Endothelial cell of umbilical vein (primary cell): Measurements from ENCODE around the gene SEMA6A. TPM values are rescaled to one million over a fixed set of nuclear protein-coding genes. Genes with fewer than 3 reads are reported as not detected.

Experiments used
- BruUV-seq: library from RNA; stranded (reverse); fragments of 400-500 nt; replicated peaks from 2 replicates; lab custom pipeline; 2021; lab: Mats Ljungman, UMichigan
- CTCF ChIA-PET: fragments of 300-600, 350-600 bp; sonication (Branson Sonifier 250); formaldehyde crosslinking; loops from one replicate; lab custom pipeline; 2021; ENCODE audit warnings: antibody characterized with exemption, inconsistent platforms; lab: Charles Lee
- POLR2A ChIA-PET: fragments of 300-600, 350-600 bp; sonication (Branson Sonifier 250); formaldehyde crosslinking; loops from one replicate; lab custom pipeline; 2021; ENCODE audit warnings: antibody characterized with exemption, inconsistent platforms; lab: Charles Lee
- DNase-seq: peaks from one replicate; pipeline ENCODE4 v3.0.0-alpha.2; 2011; ENCODE audit warnings: low read depth, low spot score
- FAIRE-seq: peaks from 2 replicates; lab custom pipeline; 2011; peaks lifted over from hg19 to GRCh38; lab: Jason Lieb, UNC
- H2AFZ ChIP-seq: 2 replicates; pipeline ENCODE4 v1.6.0; 2012; ENCODE audit warnings: low read depth, low read length, control low read depth, inconsistent platforms
- H3K27ac ChIP-seq: 2 replicates; pipeline ENCODE4 v1.5.1; 2011; ENCODE audit warnings: low read depth, mild to moderate bottlenecking, control low read depth, low read length, moderate library complexity; ENCODE audit not compliant: insufficient read depth
- H3K27me3 ChIP-seq, 2 experiments: 2 replicates each; pipeline versions ENCODE4 v1.6.0 to v1.6.1; 2011; ENCODE audit warnings: low read length in 2 of 2, mixed read lengths in 1 of 2; ENCODE audit not compliant: control insufficient read depth in 2 of 2, insufficient read depth in 2 of 2
- H3K36me3 ChIP-seq, 2 experiments: 2 replicates in 1 of 2; 3 replicates in 1 of 2; pipeline ENCODE4 v1.5.1; 2011; ENCODE audit warnings: low read length in 2 of 2, mild to moderate bottlenecking in 1 of 2, moderate library complexity in 1 of 2; ENCODE audit not compliant: control insufficient read depth in 2 of 2, insufficient read depth in 2 of 2; ENCODE audit errors: extremely low read depth in 1 of 2
- H3K4me1 ChIP-seq: 3 replicates; pipeline ENCODE4 v1.5.1; 2011; ENCODE audit warnings: mild to moderate bottlenecking, low read length; ENCODE audit not compliant: control insufficient read depth, insufficient read depth; ENCODE audit errors: extremely low read depth
- H3K4me2 ChIP-seq: 2 replicates; pipeline ENCODE4 v1.6.1; 2011; ENCODE audit warnings: low read length, control low read depth, mixed read lengths; ENCODE audit not compliant: insufficient read depth
- H3K4me3 ChIP-seq, 3 experiments: fragments of 200-600 bp in 1 of 3; sonication (generic), shearing (Covaris generic) in 1 of 3; replicated peaks in 1 of 3; 2 replicates each; pipeline ENCODE4 v1.5.1; 2011 to 2016; ENCODE audit warnings: control low read depth in 3 of 3, low read length in 3 of 3, mild to moderate bottlenecking in 2 of 3, inconsistent platforms in 1 of 3, low read depth in 1 of 3, moderate library complexity in 1 of 3; ENCODE audit not compliant: insufficient read depth in 1 of 3
- H3K79me2 ChIP-seq: 2 replicates; pipeline ENCODE4 v1.6.0; 2012; ENCODE audit warnings: low read length, inconsistent platforms; ENCODE audit not compliant: control insufficient read depth, insufficient read depth
- H3K9ac ChIP-seq: replicated peaks from 2 replicates; pipeline ENCODE3; 2011; ENCODE audit warnings: low read length, control low read depth; ENCODE audit not compliant: insufficient read depth; ENCODE audit errors: extremely low read depth
- H3K9me1 ChIP-seq: replicated peaks from 3 replicates; pipeline ENCODE4 v1.6.0; 2011; ENCODE audit warnings: mild to moderate bottlenecking, low read length; ENCODE audit not compliant: control insufficient read depth, insufficient read depth; ENCODE audit errors: extremely low read depth
- H3K9me3 ChIP-seq: replicated peaks from 2 replicates; pipeline ENCODE4 v1.5.1; 2012; ENCODE audit warnings: low read length, inconsistent platforms; ENCODE audit not compliant: control insufficient read depth, insufficient read depth
- H4K20me1 ChIP-seq: replicated peaks from 2 replicates; pipeline ENCODE3; 2011; ENCODE audit warnings: mild to moderate bottlenecking, low read length; ENCODE audit not compliant: control insufficient read depth, insufficient read depth; ENCODE audit errors: extremely low read depth
- CTCF ChIP-seq, 2 donors: IDR thresholded peaks; 1 replicate in 1 of 2; 2 replicates in 1 of 2; pipeline ENCODE4 v1.5.1; 2011; ENCODE audit warnings: low read length in 2 of 2, mild to moderate bottlenecking in 2 of 2, moderate library complexity in 2 of 2, control low read depth in 1 of 2, inconsistent platforms in 1 of 2, low read depth in 1 of 2; ENCODE audit not compliant: insufficient read depth in 1 of 2; ENCODE audit errors: extremely low read depth in 1 of 2
- EZH2 ChIP-seq: IDR thresholded peaks from 2 replicates; pipeline ENCODE4 v1.6.1; 2012; ENCODE audit warnings: borderline replicate concordance, low read depth, mild to moderate bottlenecking, moderate library complexity, low read length, inconsistent platforms; ENCODE audit not compliant: severe bottlenecking
- FOS ChIP-seq: IDR thresholded peaks from 2 replicates; pipeline ENCODE4 v1.6.1; 2011; ENCODE audit warnings: mild to moderate bottlenecking, low read length, moderate library complexity, borderline replicate concordance; ENCODE audit not compliant: insufficient read depth
- GATA2 ChIP-seq: IDR thresholded peaks from 2 replicates; pipeline ENCODE4 v1.7.0; 2011; ENCODE audit warnings: low read depth, mild to moderate bottlenecking, moderate library complexity, mixed read lengths, low read length; ENCODE audit not compliant: insufficient read length, insufficient read depth
- JUN ChIP-seq: IDR thresholded peaks from 2 replicates; pipeline ENCODE4 v1.6.1; 2011; ENCODE audit warnings: borderline replicate concordance, low read depth; ENCODE audit not compliant: insufficient read length, insufficient read depth
- MAX ChIP-seq: IDR thresholded peaks from 2 replicates; pipeline ENCODE4 v1.6.1; 2011; ENCODE audit not compliant: insufficient read depth, insufficient read length
- MYC ChIP-seq: IDR thresholded peaks from one replicate; pipeline ENCODE4 v1.6.1; 2011; ENCODE audit warnings: mild to moderate bottlenecking, low read depth, low read length
- POLR2A ChIP-seq: IDR thresholded peaks from 2 replicates; pipeline ENCODE4 v1.6.1; 2012; ENCODE audit warnings: low read depth, mild to moderate bottlenecking, control low read depth, low read length
- POLR2AphosphoS5 ChIP-seq: IDR thresholded peaks from 2 replicates; pipeline ENCODE4 v1.6.1; 2012; ENCODE audit warnings: low read depth, mild to moderate bottlenecking, control low read depth, low read length, moderate library complexity; ENCODE audit not compliant: insufficient read depth
- dilution Hi-C: fragments of 300-500 bp; cut with MboI; formaldehyde crosslinking; loops from one replicate; pipeline ENCODE4 v1.15.0; 2019; ENCODE audit warnings: low sequenced_read_pairs; ENCODE audit not compliant: extremely low pct_ligation_motif_present
- intact Hi-C: fragments of 100-400 bp; cut with micrococcal nuclease; formaldehyde crosslinking; loops from one replicate; pipeline ENCODE4 v1.10.0; 2022
- polyA plus RNA-seq, 4 experiments: library from polyadenylated mRNA; depleted of rRNA in 3 of 4; stranded (reverse) in 3 of 4; unstranded in 1 of 4; fragments of >200 nt; gene quantifications; 2 replicates each; pipeline versions ENCODE4 v1.2.1 to v1.2.3, GENCODE V29; 2011 to 2012; ENCODE audit warnings: missing spikeins in 1 of 4
- total RNA-seq: library from RNA; stranded (reverse); gene quantifications from 2 replicates; pipeline ENCODE4 v1.2.3, GENCODE V29; 2021

The SEMA6A gene
- total and polyA plus RNA-seq, 2 donors (not counting 3 experiments of a cell fraction or from before 2014, with no cell fraction given) = 0.43 to 1.5 TPM

- ChIA-PET POLR2A (no interaction called here), CTCF (no interaction called here)
- dilution Hi-C loops (no loop called here), intact Hi-C loops (no loop called here)
- Histone ChIP-seq H3K4me3 (no peak overlapping the region), H3K9ac (no peak overlapping the region), H3K9me3 (no peaks in the 10 kb centered on the region), H3K4me1 (no peaks in the 10 kb centered on the region), H2AFZ (no peak overlapping the region), H3K79me2 (no peaks in the 10 kb centered on the region), H3K27me3 (peaks cover 0 to 8% of the 10 kb centered on the region in 2 experiments), H3K9me1 (no peaks in the 10 kb centered on the region), H3K27ac (no peak overlapping the region), H4K20me1 (no peaks in the 10 kb centered on the region), H3K36me3 (no peaks in the 10 kb centered on the region), H3K4me2 (no peak overlapping the region)
- no TSS peak for BruUV-seq
- TF ChIP-seq JUN = no peak
- TF ChIP-seq GATA2 = no peak
- TF ChIP-seq EZH2 = no peak
- no peak for TF ChIP-seq POLR2A
- no peak for TF ChIP-seq FOS
- TF ChIP-seq POLR2AphosphoS5 = no peak
- TF ChIP-seq MAX = no peak
- no peak for TF ChIP-seq CTCF (IDR thresholded peaks at IDR 0.05; ENCODE audit: extremely low read depth in 1 of 2, insufficient read depth in 1 of 2, low read depth in 1 of 2, low read length in 2 of 2)
- TF ChIP-seq MYC = no peak
- FAIRE-seq (no peak), DNase-seq (no peak)
Observed at GRCh38 chr5:116531635-116532034, 43.0 kb downstream of the SEMA6A start.
